Measurements from ENCODE around the gene SSBP2.

The SSBP2 gene
- total RNA-seq, result 6.0 to 31.9 reads per million in 2 experiments

GRCh38 chr5:81751009-81751835 is at the start of gene SSBP2:
Gene SSBP2, minus strand, starts transcription at chr5:81751097. Its CDS starts 55 bp downstream, at chr5:81751042.
- DNase-seq (ENCODE audit: low read depth), result peak; percentile 100

GRCh38 chr5:81795666-81796065 is 44.8 kb upstream of the SSBP2 start:
- DNase-seq (ENCODE audit: low read depth), result no peak

DNA sequence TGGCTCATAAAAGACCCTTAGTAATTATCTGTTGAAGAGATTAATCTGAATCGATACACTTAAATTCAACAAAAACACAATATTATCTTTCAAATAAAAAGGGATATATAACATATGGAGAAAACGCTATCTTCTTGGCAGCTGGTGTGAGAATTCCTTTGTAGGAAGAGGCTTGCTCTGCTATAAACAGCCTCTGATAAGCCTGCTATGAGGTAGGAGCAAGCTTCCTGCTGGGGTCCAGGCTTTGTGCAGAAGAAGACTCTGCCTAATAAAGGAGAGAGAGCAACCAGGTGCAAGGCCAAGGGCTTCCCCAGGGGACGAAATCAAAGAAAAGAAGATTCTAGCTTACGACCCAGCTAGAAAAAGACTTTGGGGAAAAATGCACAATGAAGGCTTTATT is 43.3 kb upstream of the SSBP2 start:
- no peak for DNase-seq (ENCODE audit: low read depth)

DNA sequence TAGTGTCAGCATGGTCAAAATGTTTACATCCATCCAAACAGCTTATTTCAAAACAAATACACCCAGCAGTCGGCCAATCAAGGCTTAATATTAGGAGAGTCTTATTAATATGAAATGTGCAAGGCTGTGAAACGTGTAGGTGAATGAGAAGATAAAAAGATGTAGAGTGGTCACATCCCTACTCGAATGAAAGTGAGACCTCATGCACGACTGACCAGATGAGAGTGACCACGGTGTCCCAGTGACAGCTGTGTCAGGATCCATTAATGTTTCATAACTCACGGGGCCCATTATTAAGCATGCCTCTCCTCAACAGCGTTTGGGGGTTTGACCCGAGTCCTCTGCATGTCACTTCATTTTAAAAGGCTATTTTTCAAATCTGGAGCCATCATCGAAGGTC is 39.4 kb upstream of the SSBP2 start:
- DNase-seq (ENCODE audit: low read depth), result no peak

GRCh38 chr5:81789033-81789432 is 38.1 kb upstream of the SSBP2 start:
- DNase-seq (ENCODE audit: low read depth), result no peak

DNA sequence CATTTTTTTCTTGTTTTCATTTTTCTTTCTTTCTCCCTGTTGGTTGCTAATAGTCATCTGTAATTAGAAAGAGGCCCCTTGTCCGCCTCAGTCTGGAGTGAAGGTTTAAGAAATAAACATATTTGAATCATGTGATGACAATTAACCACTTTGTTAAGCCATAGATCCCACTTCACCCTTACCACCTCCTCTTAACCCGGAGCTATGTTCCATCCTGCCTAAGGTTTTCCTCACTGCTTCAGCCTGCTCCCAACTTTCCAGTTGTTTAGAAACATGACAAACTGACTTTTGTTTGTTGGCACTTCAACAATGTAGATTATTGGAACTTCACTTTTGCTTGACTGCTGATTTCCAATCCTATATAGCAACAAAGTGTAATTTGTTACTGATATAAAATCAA is 37.4 kb upstream of the SSBP2 start:
- DNase-seq (ENCODE audit: low read depth), result no peak

DNA sequence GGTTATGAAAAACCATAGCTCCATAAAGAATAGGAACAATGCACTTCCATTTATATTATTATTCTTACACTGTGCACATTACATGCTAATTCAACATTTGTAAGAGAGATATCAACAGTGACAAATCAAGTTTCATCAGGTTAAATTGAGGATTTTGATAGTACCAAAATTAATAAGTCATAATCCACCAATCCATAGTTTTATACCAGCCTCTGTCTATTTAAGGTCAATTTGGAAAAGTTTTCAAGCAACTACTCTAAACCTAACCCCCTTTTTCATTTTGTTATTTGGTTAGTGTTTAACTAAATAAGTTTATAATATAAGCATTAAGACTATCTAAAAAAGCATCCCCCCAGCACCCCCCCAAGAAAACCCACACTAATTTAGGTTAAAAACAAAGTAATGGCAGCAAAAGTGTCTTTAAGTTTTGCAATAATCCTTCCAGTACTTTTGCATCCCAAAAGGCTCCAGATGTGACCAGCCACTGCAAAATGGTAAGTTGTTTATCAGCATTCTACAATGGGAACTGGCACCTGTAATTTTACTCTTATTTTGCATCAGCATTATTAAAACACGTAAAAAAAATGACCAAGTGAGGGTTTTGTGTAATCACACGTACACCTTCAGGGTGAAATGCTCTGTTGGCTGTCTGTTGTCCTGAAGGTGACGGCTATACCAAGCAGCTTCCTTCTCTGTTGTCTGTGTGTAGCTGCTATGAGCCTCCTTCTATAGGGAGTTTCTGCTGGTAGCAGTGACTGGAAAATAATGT is 36.8 kb upstream of the SSBP2 start:
- DNase-seq (ENCODE audit: low read depth), result no peak

- no peak for DNase-seq (ENCODE audit: low read depth)
Measured at GRCh38 chr5:81786991-81787390, 36.1 kb upstream of the SSBP2 start.

DNA sequence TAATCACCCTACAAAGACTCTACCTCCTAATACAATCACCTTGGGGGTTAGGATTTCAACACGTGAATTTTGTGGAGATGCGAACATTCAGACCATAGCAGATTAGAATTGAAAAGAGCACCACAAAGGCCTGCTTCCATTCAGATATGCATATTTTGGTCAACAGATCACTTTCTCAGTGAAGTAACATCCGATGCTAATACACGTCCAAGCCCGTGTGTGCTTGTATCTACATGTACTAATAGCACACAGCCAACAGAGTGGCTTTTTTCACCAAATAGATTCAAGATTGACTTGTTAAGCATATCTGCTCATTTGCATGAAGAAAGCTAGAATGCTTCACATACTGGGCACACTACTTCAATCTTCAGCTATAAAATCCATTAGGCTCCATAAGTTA is 35.6 kb upstream of the SSBP2 start:
- no peak for DNase-seq (ENCODE audit: low read depth)

- DNase-seq (ENCODE audit: low read depth), result no peak
Measured at GRCh38 chr5:81785322-81785721, 34.4 kb upstream of the SSBP2 start.

GRCh38 chr5:81783401-81783800 is 32.5 kb upstream of the SSBP2 start:
- no peak for DNase-seq (ENCODE audit: low read depth)

DNA sequence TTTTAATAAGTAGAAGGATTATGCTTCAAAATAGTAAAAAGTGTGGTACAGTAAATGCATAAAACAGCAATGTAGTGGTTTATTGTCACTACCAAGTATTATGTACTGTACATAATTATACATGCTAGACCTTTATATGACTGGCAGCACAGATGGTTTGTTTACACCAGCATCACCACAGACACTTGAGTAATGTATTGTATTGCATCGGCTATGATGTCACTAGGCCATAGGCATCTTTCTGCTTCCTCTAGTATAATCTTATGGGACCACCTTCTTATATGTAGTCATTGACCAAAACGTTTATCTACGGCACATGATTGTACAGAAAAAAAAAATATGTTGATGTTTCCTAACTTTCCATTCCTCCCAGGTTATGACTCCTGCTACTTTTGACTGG is 31.9 kb upstream of the SSBP2 start:
- DNase-seq (ENCODE audit: low read depth), result no peak

DNA sequence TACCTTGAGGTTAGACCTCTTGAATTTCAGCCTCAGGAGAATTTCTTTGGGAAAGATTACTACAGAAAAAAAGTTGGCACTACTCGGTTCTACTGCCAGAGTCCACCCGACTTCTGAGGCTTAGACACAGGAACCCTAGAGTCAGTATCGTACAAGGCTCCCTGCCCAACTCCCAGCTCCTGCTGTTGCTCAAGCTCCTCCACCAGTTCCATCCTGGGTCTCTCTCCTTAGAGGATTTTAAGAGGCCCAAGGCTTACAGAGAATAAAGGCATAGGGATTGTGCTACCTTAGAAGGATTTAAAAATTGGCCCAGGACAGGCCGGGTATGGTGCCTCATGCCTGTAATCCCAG is 29.0 kb upstream of the SSBP2 start:
- DNase-seq (ENCODE audit: low read depth), result no peak

GRCh38 chr5:81779125-81779915 is 28.4 kb upstream of the SSBP2 start:
- no peak for DNase-seq (ENCODE audit: low read depth)

GRCh38 chr5:81778642-81779041 is 27.7 kb upstream of the SSBP2 start:
- DNase-seq (ENCODE audit: low read depth), result no peak

DNA sequence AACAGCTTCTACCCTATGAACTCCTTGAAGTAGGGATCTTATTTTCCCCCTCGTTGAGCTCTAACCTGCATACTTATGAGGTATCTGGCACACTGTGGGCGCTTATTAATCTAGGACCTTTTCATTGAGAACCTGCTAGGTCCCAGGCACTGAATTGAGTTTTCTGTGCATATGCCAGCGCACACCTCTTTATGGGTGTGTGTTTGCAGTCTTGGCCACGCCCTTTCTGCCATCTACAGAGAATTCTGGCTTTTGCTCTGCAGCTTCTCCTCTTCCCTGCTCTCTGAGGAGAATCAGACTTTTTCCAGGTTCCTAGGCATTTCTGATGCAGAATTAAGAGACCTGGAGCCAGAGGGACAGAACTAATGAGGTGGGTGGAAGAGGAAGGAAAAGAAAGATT is 25.4 kb upstream of the SSBP2 start:
- no peak for DNase-seq (ENCODE audit: low read depth)

GRCh38 chr5:81774374-81774773 is 23.5 kb upstream of the SSBP2 start:
- DNase-seq (ENCODE audit: low read depth), result no peak

GRCh38 chr5:81773574-81773973 is 22.7 kb upstream of the SSBP2 start:
- no peak for DNase-seq (ENCODE audit: low read depth)

DNA sequence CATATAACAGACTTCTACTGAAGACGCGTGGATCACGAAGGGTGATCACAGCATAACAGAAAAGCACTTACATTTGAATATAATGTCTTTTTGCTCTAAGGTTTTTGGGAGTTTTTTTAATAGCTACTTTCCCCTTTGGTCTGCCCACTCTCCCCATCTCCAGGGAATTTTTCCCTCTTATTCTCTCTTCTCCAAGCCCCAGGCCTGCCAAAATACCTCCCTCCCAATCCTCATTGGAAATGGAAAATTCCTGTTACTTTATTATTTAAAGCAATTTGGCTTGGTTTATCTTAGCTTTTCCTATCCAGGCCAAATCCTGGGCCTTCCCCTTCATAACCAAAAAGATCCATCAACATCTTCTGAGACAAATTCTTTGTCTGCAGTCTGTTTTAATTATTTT is 22.3 kb upstream of the SSBP2 start:
- no peak for DNase-seq (ENCODE audit: low read depth)

DNA sequence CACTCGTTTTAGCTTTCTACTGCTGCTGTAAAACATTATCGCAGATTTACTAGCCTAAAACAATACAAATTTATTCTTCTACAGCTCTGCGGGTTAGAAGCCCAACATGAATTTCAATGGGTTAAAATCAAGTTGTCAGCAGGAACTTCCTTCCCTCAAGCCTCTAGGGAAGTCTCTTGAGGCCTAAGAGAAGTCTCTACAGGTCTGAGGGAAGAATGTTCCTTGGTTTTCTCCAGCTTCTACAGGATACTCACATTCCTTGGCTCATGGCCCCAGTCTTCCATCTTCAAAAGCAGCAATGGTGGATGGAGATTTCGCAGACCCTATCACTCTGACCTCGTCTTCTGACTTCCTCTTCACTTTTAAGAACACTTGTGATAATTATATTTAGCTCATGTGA is 21.6 kb upstream of the SSBP2 start:
- DNase-seq (ENCODE audit: low read depth), result no peak

DNA sequence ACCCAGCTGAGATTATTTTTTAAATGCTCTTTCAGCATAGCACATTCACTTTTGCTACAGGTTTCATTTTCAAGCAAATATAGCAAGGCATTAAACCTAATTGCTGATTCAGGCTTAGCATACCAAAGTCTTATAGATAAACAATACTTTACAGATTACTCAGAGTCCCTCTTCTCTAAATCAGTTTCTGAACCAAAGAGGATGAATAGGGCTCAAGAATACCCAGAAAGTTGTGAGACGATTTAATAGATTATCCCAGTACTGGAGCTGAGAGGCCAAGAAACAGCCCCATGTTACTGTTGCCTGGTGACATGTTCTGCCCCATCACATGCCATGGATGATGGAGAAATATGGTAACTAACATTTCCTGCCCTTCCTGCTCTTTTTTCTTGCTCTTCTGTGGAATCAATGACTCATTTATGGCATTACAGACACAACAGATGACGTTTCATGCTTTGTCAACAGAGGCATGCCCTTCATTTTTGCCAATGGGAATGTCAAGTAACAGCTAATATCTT is 18.1 kb upstream of the SSBP2 start:
- no peak for DNase-seq (ENCODE audit: low read depth)

GRCh38 chr5:81767938-81768337 is 17.0 kb upstream of the SSBP2 start:
- DNase-seq (ENCODE audit: low read depth), result no peak
